ENCODE data around the gene SMYD1. TPM values are rescaled to one million over a fixed set of nuclear protein-coding genes. Genes with fewer than 3 reads are reported as not detected.

SMYD1 gene
- total RNA-seq, 1 donor from 2014 or later = not detected

GRCh38 chr2:88082781-88083180 lies 15.2 kb downstream of the SMYD1 start:
- Mint-ChIP-seq H3K4me3 (peak overlapping the region; percentile 23), H3K9me3 (peaks cover 4% of the 10 kb centered on the region), H3K36me3 (ENCODE audit: low read depth) (no peaks in the 10 kb centered on the region), H3K4me1 (peaks cover 29% of the 10 kb centered on the region), H3K27ac (ENCODE audit: unreplicated experiment) (peak overlapping the region; percentile 96), H3K27me3 (ENCODE audit: low read depth) (no peaks in the 10 kb centered on the region)
- no peak for TF ChIP-seq CTCF (conservative IDR thresholded peaks at IDR 0.05)
- DNase-seq (ENCODE audit: low read depth, low spot score) = no peak

GRCh38 chr2:88085099-88085498 lies 17.5 kb downstream of the SMYD1 start:
- DNase-seq (ENCODE audit: low read depth, low spot score) = no peak
- H3K4me3 Mint-ChIP-seq = no peak overlapping the region
- no peaks in the 10 kb centered on the region for H3K36me3 Mint-ChIP-seq (ENCODE audit: low read depth)
- TF ChIP-seq CTCF (conservative IDR thresholded peaks at IDR 0.05) = no peak
- peaks cover 29% of the 10 kb centered on the region for H3K4me1 Mint-ChIP-seq
- H3K27ac Mint-ChIP-seq (ENCODE audit: unreplicated experiment) = no peak overlapping the region
- H3K27me3 Mint-ChIP-seq (ENCODE audit: low read depth) = no peaks in the 10 kb centered on the region
- peaks cover 4% of the 10 kb centered on the region for H3K9me3 Mint-ChIP-seq

GRCh38 chr2:88085602-88086001 lies 18.0 kb downstream of the SMYD1 start:
- no peak overlapping the region for H3K27ac Mint-ChIP-seq (ENCODE audit: unreplicated experiment)
- H3K36me3 Mint-ChIP-seq (ENCODE audit: low read depth) = no peaks in the 10 kb centered on the region

GRCh38 chr2:88086401-88086800 lies 18.8 kb downstream of the SMYD1 start:
- no peak for DNase-seq (ENCODE audit: low read depth, low spot score)
- peaks cover 42% of the 10 kb centered on the region for H3K4me1 Mint-ChIP-seq
- no peak overlapping the region for H3K27ac Mint-ChIP-seq (ENCODE audit: unreplicated experiment)
- H3K36me3 Mint-ChIP-seq (ENCODE audit: low read depth) = no peaks in the 10 kb centered on the region
- peaks cover 4% of the 10 kb centered on the region for H3K9me3 Mint-ChIP-seq
- H3K4me3 Mint-ChIP-seq = no peak overlapping the region
- TF ChIP-seq CTCF (conservative IDR thresholded peaks at IDR 0.05) = no peak
- no peaks in the 10 kb centered on the region for H3K27me3 Mint-ChIP-seq (ENCODE audit: low read depth)

More at GRCh38 chr2:88085602-88086001, 18.0 kb downstream of the SMYD1 start:
- peaks cover 4% of the 10 kb centered on the region for H3K9me3 Mint-ChIP-seq
- no peak for TF ChIP-seq CTCF (conservative IDR thresholded peaks at IDR 0.05)
- no peaks in the 10 kb centered on the region for H3K27me3 Mint-ChIP-seq (ENCODE audit: low read depth)
- peaks cover 34% of the 10 kb centered on the region for H3K4me1 Mint-ChIP-seq
- H3K4me3 Mint-ChIP-seq = no peak overlapping the region
- no peak for DNase-seq (ENCODE audit: low read depth, low spot score)

GRCh38 chr2:88087073-88087472 lies 19.4 kb downstream of the SMYD1 start:
- H3K27ac Mint-ChIP-seq (ENCODE audit: unreplicated experiment) = peak overlapping the region; percentile 62
- no peaks in the 10 kb centered on the region for H3K36me3 Mint-ChIP-seq (ENCODE audit: low read depth)
- no peak overlapping the region for H3K4me3 Mint-ChIP-seq
- no peak for DNase-seq (ENCODE audit: low read depth, low spot score)
- no peak for TF ChIP-seq CTCF (conservative IDR thresholded peaks at IDR 0.05)
- H3K4me1 Mint-ChIP-seq = peaks cover 37% of the 10 kb centered on the region
- no peaks in the 10 kb centered on the region for H3K27me3 Mint-ChIP-seq (ENCODE audit: low read depth)
- peaks cover 2% of the 10 kb centered on the region for H3K9me3 Mint-ChIP-seq

GRCh38 chr2:88087763-88088162 lies 20.1 kb downstream of the SMYD1 start:
- H3K27ac Mint-ChIP-seq (ENCODE audit: unreplicated experiment) = peak overlapping the region; percentile 62
- TF ChIP-seq CTCF (conservative IDR thresholded peaks at IDR 0.05) = no peak
- DNase-seq (ENCODE audit: low read depth, low spot score) = no peak
- H3K4me1 Mint-ChIP-seq = peaks cover 30% of the 10 kb centered on the region
- no peaks in the 10 kb centered on the region for H3K9me3 Mint-ChIP-seq
- no peaks in the 10 kb centered on the region for H3K36me3 Mint-ChIP-seq (ENCODE audit: low read depth)
- H3K4me3 Mint-ChIP-seq = no peak overlapping the region
- H3K27me3 Mint-ChIP-seq (ENCODE audit: low read depth) = no peaks in the 10 kb centered on the region

Data from neural crest cell (in vitro differentiated cells).